Glutamatergic neuron (in vitro differentiated cells): ENCODE results near the gene KRTAP20-4. TPM values are rescaled to one million over a fixed set of nuclear protein-coding genes. Genes with fewer than 3 reads are reported as not detected.

ENCODE experiments used
- DNase-seq: peaks from one replicate; pipeline ENCODE4 v3.0.0; 2022
- H3K27ac Mint-ChIP-seq: one replicate; pipeline ENCODE4 v1.8.0; 2020; ENCODE audit warnings: mild to moderate bottlenecking, mixed read lengths, inconsistent platforms; ENCODE audit not compliant: unreplicated experiment
- H3K27me3 Mint-ChIP-seq: one replicate; pipeline ENCODE4 v1.8.0; 2020; ENCODE audit warnings: mild to moderate bottlenecking, moderate library complexity, mixed read lengths, inconsistent platforms; ENCODE audit not compliant: unreplicated experiment
- H3K36me3 Mint-ChIP-seq: one replicate; pipeline ENCODE4 v1.8.0; 2020; ENCODE audit warnings: mild to moderate bottlenecking, mixed read lengths, inconsistent platforms; ENCODE audit not compliant: unreplicated experiment
- H3K4me1 Mint-ChIP-seq: one replicate; pipeline ENCODE4 v1.8.0; 2020; ENCODE audit warnings: mild to moderate bottlenecking, low read depth, mixed read lengths, inconsistent platforms; ENCODE audit not compliant: unreplicated experiment
- H3K4me3 Mint-ChIP-seq: one replicate; pipeline ENCODE4 v1.8.0; 2020; ENCODE audit warnings: mild to moderate bottlenecking, mixed read lengths, inconsistent platforms; ENCODE audit not compliant: unreplicated experiment
- H3K9me3 Mint-ChIP-seq: one replicate; pipeline ENCODE4 v1.8.0; 2020; ENCODE audit warnings: mild to moderate bottlenecking, moderate library complexity, mixed read lengths, inconsistent platforms; ENCODE audit not compliant: unreplicated experiment
- CTCF ChIP-seq: fragments of 200-600 bp; sonication (generic); IDR thresholded peaks from one replicate; pipeline ENCODE4 v1.5.0; 2021; ENCODE audit not compliant: partially characterized antibody, unreplicated experiment
- total RNA-seq: library from RNA; stranded (reverse); fragmentation: NEBNext Ultra II Directional; extraction: Animal tissue kit (Norgen Biotek cat#: 25700); gene quantifications from one replicate; pipeline ENCODE4 v1.2.1, GENCODE V29; 2021; ENCODE audit not compliant: unreplicated experiment

The KRTAP20-4 gene
- total RNA-seq, 1 donor from 2014 or later = not detected

- H3K4me3 Mint-ChIP-seq = no peak within 1 kb of the TSS
- no peaks in the 10 kb centered on the region for H3K4me1 Mint-ChIP-seq
- no peak for TF ChIP-seq CTCF
- H3K36me3 Mint-ChIP-seq = no peaks in the 10 kb centered on the region
- H3K27me3 Mint-ChIP-seq = no peaks in the 10 kb centered on the region
- no peak within 1 kb of the TSS for H3K27ac Mint-ChIP-seq
- peaks cover 2% of the 10 kb centered on the region for H3K9me3 Mint-ChIP-seq
- no peak for DNase-seq
These were observed 30.1 kb upstream of the KRTAP20-4 start, which contains the start of gene KRTAP22-2 for GRCh38 chr21:30590297-30590696. Gene KRTAP22-2 (minus strand): TSS chr21:30590397.

GRCh38 chr21:30592140-30592539, 28.3 kb upstream of the KRTAP20-4 start, which contains the start of gene KRTAP6-3:
Gene KRTAP6-3 (plus strand): TSS chr21:30592440. CDS start chr21:30592446, 6 bp downstream.
- H3K4me1 Mint-ChIP-seq = no peaks in the 10 kb centered on the region
- no peak for DNase-seq
- H3K36me3 Mint-ChIP-seq = no peaks in the 10 kb centered on the region

GRCh38 chr21:30598802-30599201, 21.6 kb upstream of the KRTAP20-4 start, which contains the start of gene KRTAP6-2:
Gene KRTAP6-2 (minus strand): TSS chr21:30598902. CDS start chr21:30598874, 28 bp downstream.
- Mint-ChIP-seq H3K4me1 (no peaks in the 10 kb centered on the region), H3K36me3 (no peaks in the 10 kb centered on the region), H3K27me3 (no peaks in the 10 kb centered on the region), H3K4me3 (no peak within 1 kb of the TSS), H3K9me3 (no peaks in the 10 kb centered on the region), H3K27ac (no peak within 1 kb of the TSS)
- no peak for TF ChIP-seq CTCF
- no peak for DNase-seq

More at GRCh38 chr21:30592140-30592539, 28.3 kb upstream of the KRTAP20-4 start, which contains the start of gene KRTAP6-3:
- peaks cover 2% of the 10 kb centered on the region for H3K9me3 Mint-ChIP-seq
- no peaks in the 10 kb centered on the region for H3K27me3 Mint-ChIP-seq
- no peak within 1 kb of the TSS for H3K4me3 Mint-ChIP-seq
- no peak within 1 kb of the TSS for H3K27ac Mint-ChIP-seq
- TF ChIP-seq CTCF = no peak

- no peak within 1 kb of the TSS for H3K4me3 Mint-ChIP-seq
- no peaks in the 10 kb centered on the region for H3K9me3 Mint-ChIP-seq
- no peak for DNase-seq
- no peaks in the 10 kb centered on the region for H3K4me1 Mint-ChIP-seq
- no peaks in the 10 kb centered on the region for H3K36me3 Mint-ChIP-seq
- TF ChIP-seq CTCF = no peak
- H3K27me3 Mint-ChIP-seq = no peaks in the 10 kb centered on the region
- no peak within 1 kb of the TSS for H3K27ac Mint-ChIP-seq
These were observed 19.6 kb upstream of the KRTAP20-4 start, which contains the start of gene KRTAP22-1 for GRCh38 chr21:30600787-30601186. Gene KRTAP22-1 (plus strand): TSS chr21:30601087.

GRCh38 chr21:30605968-30606367, 14.5 kb upstream of the KRTAP20-4 start:
- H3K4me3 Mint-ChIP-seq = no peak overlapping the region
- no peaks in the 10 kb centered on the region for H3K27me3 Mint-ChIP-seq
- H3K36me3 Mint-ChIP-seq = no peaks in the 10 kb centered on the region
- H3K27ac Mint-ChIP-seq = no peak overlapping the region
- no peaks in the 10 kb centered on the region for H3K4me1 Mint-ChIP-seq
- DNase-seq = no peak
- no peaks in the 10 kb centered on the region for H3K9me3 Mint-ChIP-seq
- no peak for TF ChIP-seq CTCF
